Measurements from ENCODE around the gene ADGRL1. TPM values are rescaled to one million over a fixed set of nuclear protein-coding genes. Genes with fewer than 3 reads are reported as not detected.
A peak's percentile ranks its signal among the peaks of the same experiment; 100 is the strongest.

ADGRL1 gene
- total and polyA plus RNA-seq, 9 of the 15 experiments (the other 6 are each of a cell fraction or from before 2014, with no cell fraction given): 0.14 to 37.0 (median 8.6) TPM

DNA sequence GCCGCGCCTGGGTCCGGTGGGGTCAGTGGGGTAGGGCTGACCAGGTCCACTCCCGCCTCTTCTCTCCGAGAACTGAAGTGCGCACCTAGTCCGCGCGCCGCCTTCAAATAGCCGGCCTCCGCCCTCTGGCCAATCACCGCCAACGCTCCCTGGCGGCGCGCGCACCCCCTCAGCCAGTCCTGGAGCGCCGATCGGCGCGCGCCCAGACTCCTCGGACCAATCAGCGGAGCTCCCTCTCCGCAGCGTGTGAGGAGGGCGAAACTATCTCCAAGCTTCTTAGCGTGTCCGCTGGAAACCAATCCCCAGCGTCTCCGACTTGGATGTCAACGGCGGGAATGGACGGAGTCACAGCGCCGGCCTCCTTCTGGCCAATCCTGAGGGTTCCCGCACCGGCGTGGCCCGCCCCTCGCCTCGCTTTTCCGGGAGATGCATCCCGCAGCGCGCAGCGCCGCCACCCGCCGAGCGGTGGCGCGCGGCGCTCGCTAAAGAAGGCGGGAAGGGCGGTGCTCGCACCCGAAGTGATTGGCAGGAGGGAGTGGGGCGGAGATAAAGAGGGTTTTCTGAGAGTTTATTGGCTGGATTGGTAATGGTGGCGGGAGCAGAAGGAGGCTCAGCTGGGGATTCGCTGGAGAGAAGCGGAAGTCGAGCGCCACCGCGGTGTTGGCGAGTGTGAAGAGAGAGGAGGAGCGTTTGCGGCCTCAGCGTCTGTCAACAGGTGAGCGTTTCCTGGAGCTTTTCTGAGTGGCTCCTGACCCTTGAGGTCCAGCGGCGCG is 69.3 kb downstream of the ADGRL1 start, which contains the start of gene ASF1B (continued):
- TF ChIP-seq ESRRA (IDR thresholded peaks at IDR 0.05; ENCODE audit: borderline replicate concordance, low read depth) (peak; percentile 64), NFRKB (IDR thresholded peaks at IDR 0.05; ENCODE audit: low read depth) (peak; percentile 79; the same call in 1 of the 2 replicates), TEAD2 (tag; IDR thresholded peaks at IDR 0.05) (no peak), ILK (tag; IDR thresholded peaks at IDR 0.05; ENCODE audit: borderline replicate concordance, low read depth) (no peak), KLF6 (CRISPR knock-in tag; IDR thresholded peaks at IDR 0.05; ENCODE audit: borderline replicate concordance) (peak; percentile 36; the same call in 1 of the 2 replicates), RBBP5 (IDR thresholded peaks at IDR 0.05; ENCODE audit: borderline replicate concordance, insufficient read depth, low read length, poor library complexity, severe bottlenecking) (peak; percentile 2), SOX6 (IDR thresholded peaks at IDR 0.05) (peak; percentile 45; the same call in 1 of the 2 replicates), ZNF23 (CRISPR knock-in tag; IDR thresholded peaks at IDR 0.05) (no peak), XRCC4 (IDR thresholded peaks at IDR 0.05; ENCODE audit: extremely low read depth, insufficient read depth, insufficient read length) (no peak), PHF20 (IDR thresholded peaks at IDR 0.05; ENCODE audit: partially characterized antibody) (peak; percentile 40), ZNF263 (CRISPR knock-in tag; IDR thresholded peaks at IDR 0.05; ENCODE audit: borderline replicate concordance) (0 out of 2 replicates have a peak, but pooled peaks have one; percentile 24), NUFIP1 (IDR thresholded peaks at IDR 0.05; ENCODE audit: partially characterized antibody) (no peak), PCBP1 (IDR thresholded peaks at IDR 0.05; ENCODE audit: low read depth, low read length, poor library complexity, severe bottlenecking) (peak; percentile 71)
- TF ChIP-seq, protein P1, sequence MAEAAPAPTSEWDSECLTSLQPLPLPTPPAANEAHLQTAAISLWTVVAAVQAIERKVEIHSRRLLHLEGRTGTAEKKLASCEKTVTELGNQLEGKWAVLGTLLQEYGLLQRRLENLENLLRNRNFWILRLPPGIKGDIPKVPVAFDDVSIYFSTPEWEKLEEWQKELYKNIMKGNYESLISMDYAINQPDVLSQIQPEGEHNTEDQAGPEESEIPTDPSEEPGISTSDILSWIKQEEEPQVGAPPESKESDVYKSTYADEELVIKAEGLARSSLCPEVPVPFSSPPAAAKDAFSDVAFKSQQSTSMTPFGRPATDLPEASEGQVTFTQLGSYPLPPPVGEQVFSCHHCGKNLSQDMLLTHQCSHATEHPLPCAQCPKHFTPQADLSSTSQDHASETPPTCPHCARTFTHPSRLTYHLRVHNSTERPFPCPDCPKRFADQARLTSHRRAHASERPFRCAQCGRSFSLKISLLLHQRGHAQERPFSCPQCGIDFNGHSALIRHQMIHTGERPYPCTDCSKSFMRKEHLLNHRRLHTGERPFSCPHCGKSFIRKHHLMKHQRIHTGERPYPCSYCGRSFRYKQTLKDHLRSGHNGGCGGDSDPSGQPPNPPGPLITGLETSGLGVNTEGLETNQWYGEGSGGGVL (CRISPR knock-in tag; IDR thresholded peaks at IDR 0.05): no peak
- TF ChIP-seq, protein P2, sequence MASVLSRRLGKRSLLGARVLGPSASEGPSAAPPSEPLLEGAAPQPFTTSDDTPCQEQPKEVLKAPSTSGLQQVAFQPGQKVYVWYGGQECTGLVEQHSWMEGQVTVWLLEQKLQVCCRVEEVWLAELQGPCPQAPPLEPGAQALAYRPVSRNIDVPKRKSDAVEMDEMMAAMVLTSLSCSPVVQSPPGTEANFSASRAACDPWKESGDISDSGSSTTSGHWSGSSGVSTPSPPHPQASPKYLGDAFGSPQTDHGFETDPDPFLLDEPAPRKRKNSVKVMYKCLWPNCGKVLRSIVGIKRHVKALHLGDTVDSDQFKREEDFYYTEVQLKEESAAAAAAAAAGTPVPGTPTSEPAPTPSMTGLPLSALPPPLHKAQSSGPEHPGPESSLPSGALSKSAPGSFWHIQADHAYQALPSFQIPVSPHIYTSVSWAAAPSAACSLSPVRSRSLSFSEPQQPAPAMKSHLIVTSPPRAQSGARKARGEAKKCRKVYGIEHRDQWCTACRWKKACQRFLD (CRISPR knock-in tag; IDR thresholded peaks at IDR 0.05): peak; percentile 68; the same call in 1 of the 2 replicates
- TF ChIP-seq, protein P3, sequence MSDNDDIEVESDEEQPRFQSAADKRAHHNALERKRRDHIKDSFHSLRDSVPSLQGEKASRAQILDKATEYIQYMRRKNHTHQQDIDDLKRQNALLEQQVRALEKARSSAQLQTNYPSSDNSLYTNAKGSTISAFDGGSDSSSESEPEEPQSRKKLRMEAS (CRISPR knock-in tag; IDR thresholded peaks at IDR 0.05): peak; percentile 50; the same call in 1 of the 2 replicates
- TF ChIP-seq, protein P4, sequence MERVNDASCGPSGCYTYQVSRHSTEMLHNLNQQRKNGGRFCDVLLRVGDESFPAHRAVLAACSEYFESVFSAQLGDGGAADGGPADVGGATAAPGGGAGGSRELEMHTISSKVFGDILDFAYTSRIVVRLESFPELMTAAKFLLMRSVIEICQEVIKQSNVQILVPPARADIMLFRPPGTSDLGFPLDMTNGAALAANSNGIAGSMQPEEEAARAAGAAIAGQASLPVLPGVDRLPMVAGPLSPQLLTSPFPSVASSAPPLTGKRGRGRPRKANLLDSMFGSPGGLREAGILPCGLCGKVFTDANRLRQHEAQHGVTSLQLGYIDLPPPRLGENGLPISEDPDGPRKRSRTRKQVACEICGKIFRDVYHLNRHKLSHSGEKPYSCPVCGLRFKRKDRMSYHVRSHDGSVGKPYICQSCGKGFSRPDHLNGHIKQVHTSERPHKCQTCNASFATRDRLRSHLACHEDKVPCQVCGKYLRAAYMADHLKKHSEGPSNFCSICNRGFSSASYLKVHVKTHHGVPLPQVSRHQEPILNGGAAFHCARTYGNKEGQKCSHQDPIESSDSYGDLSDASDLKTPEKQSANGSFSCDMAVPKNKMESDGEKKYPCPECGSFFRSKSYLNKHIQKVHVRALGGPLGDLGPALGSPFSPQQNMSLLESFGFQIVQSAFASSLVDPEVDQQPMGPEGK (CRISPR knock-in tag; IDR thresholded peaks at IDR 0.05; ENCODE audit: borderline replicate concordance): no peak
- TF ChIP-seq, protein P5, sequence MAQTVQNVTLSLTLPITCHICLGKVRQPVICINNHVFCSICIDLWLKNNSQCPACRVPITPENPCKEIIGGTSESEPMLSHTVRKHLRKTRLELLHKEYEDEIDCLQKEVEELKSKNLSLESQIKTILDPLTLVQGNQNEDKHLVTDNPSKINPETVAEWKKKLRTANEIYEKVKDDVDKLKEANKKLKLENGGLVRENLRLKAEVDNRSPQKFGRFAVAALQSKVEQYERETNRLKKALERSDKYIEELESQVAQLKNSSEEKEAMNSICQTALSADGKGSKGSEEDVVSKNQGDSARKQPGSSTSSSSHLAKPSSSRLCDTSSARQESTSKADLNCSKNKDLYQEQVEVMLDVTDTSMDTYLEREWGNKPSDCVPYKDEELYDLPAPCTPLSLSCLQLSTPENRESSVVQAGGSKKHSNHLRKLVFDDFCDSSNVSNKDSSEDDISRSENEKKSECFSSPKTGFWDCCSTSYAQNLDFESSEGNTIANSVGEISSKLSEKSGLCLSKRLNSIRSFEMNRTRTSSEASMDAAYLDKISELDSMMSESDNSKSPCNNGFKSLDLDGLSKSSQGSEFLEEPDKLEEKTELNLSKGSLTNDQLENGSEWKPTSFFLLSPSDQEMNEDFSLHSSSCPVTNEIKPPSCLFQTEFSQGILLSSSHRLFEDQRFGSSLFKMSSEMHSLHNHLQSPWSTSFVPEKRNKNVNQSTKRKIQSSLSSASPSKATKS (CRISPR knock-in tag; IDR thresholded peaks at IDR 0.05): no peak
